Ovary (tissue), 3 donors: ENCODE measurements around the gene OR1D5.

Experiments
- CTCF ChIP-seq, 3 donors: fragments of 450-650 bp in 2 of 3; fragments of 200-600 bp in 1 of 3; IDR thresholded peaks; one replicate each; pipeline versions ENCODE4 v1.5.1 to v1.8.0; 2016 to 2022; ENCODE audit warnings: antibody characterized with exemption in 3 of 3, mild to moderate bottlenecking in 1 of 3
- EP300 ChIP-seq: sonication (generic); formaldehyde crosslinking; IDR thresholded peaks from one replicate; pipeline ENCODE4 v1.6.1; 2017; ENCODE audit warnings: antibody characterized with exemption
- POLR2A ChIP-seq: fragments of 450-650 bp; IDR thresholded peaks from one replicate; pipeline ENCODE4 v1.6.1; 2017; ENCODE audit warnings: antibody characterized with exemption, mild to moderate bottlenecking, moderate library complexity
- donor health status: DM: no; HTN: no; CAD: no.

GRCh38 chr17:3033248-3033640, 30.2 kb downstream of the OR1D5 start:
- TF ChIP-seq CTCF (IDR thresholded peaks at IDR 0.05) (no peak), POLR2A (no peak), EP300 (no peak)
